Measurements from ENCODE around the gene CAMTA1.

DNA sequence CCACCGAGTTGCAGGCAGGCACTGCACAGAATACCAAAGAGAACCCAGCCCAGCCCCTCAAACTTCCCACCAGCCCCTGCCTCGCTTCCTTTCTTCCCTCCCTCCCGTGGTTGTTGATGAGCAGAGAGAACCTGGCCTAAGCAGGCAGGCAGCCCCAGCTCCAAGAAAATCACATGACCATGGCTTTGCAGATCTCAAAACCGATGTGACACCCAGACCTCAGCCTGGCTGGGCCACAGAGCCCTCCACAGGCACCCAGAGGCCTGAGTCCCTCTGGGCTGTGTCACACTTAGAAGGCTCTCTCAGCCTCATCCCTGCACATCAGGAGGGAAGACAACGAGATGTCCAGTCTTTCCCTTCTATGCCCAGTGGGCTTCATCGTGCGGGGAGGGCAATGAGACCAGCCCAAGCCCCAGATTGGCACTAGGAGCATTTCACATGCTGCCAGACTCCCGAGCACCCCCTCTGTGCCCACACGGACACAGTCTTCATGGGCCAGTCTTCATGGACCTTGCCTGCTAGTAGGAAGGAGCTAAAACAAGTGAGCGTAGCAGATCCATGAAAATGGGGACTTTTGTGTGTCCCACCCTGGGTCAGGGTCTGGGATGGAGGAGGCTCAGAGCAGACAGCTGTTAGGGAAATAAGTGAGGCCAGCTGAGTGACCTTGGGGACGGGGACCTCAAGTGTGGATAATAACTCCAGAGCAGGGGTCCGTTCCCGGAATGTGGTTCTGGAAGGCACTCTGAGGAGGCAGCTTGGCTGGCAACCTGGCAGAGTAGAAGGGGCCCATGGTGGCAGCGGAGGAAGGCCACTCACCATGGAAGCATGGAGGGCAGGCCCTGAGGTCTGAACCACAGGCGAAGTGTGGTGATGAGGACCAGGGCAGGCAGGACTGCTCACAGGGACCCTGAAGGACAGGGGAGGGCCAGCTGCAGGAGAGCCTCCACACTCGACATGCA lies 781.4 kb downstream of the CAMTA1 start:
- TF ChIP-seq, protein P1, sequence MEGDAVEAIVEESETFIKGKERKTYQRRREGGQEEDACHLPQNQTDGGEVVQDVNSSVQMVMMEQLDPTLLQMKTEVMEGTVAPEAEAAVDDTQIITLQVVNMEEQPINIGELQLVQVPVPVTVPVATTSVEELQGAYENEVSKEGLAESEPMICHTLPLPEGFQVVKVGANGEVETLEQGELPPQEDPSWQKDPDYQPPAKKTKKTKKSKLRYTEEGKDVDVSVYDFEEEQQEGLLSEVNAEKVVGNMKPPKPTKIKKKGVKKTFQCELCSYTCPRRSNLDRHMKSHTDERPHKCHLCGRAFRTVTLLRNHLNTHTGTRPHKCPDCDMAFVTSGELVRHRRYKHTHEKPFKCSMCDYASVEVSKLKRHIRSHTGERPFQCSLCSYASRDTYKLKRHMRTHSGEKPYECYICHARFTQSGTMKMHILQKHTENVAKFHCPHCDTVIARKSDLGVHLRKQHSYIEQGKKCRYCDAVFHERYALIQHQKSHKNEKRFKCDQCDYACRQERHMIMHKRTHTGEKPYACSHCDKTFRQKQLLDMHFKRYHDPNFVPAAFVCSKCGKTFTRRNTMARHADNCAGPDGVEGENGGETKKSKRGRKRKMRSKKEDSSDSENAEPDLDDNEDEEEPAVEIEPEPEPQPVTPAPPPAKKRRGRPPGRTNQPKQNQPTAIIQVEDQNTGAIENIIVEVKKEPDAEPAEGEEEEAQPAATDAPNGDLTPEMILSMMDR (conservative IDR thresholded peaks at IDR 0.05; ENCODE audit: low read length) = no peak
- no peak for TF ChIP-seq EZH2phosphoT487 (IDR thresholded peaks at IDR 0.05; ENCODE audit: borderline replicate concordance, low read depth, low read length)
